Right lobe of liver (tissue), 6 donors: ENCODE measurements around the gene POLE4. TPM values are rescaled to one million over a fixed set of nuclear protein-coding genes. Genes with fewer than 3 reads are reported as not detected.

ENCODE experiments used
- ATAC-seq, 4 donors: fragments of 200-7000 bp; cut with Tn5 transposase; one replicate each; pipeline ENCODE4 v1.9.1; 2020; ENCODE audit warnings: mild to moderate bottlenecking in 4 of 4, moderate library complexity in 4 of 4
- DNase-seq, 3 donors: peaks; one replicate each; pipeline ENCODE4 v3.0.0-alpha.2; 2020
- H3K27ac ChIP-seq, 3 donors: fragments of 200-600 bp; one replicate each; pipeline ENCODE4 v1.8.0; 2022
- H3K27me3 ChIP-seq, 2 donors: fragments of 200-600 bp; one replicate each; pipeline ENCODE4 v1.8.0; 2022
- H3K36me3 ChIP-seq, 4 donors: fragments of 200-600 bp; sonication (generic) in 1 of 4; one replicate each; pipeline versions ENCODE4 v1.5.1 to v1.8.0; 2017 to 2022; ENCODE audit warnings: control low read depth in 1 of 4
- H3K4me1 ChIP-seq, 4 donors: fragments of 200-600 bp; sonication (generic) in 1 of 4; one replicate each; pipeline versions ENCODE4 v1.5.1 to v1.8.0; 2017 to 2022; ENCODE audit warnings: control low read depth in 1 of 4
- H3K4me3 ChIP-seq, 3 donors: fragments of 200-600 bp; one replicate each; pipeline ENCODE4 v1.8.0; 2022
- H3K9me3 ChIP-seq, 4 donors: fragments of 200-600 bp; sonication (generic) in 1 of 4; one replicate each; pipeline versions ENCODE4 v1.5.1 to v1.8.0; 2017 to 2022; ENCODE audit warnings: control low read depth in 1 of 4
- CTCF ChIP-seq, 4 donors: fragments of 200-600 bp in 3 of 4; fragments of 450-650 bp in 1 of 4; IDR thresholded peaks; one replicate each; pipeline versions ENCODE4 v1.5.1 to v1.8.0; 2016 to 2022; ENCODE audit warnings: antibody characterized with exemption in 4 of 4, mild to moderate bottlenecking in 2 of 4
- POLR2A ChIP-seq: fragments of 450-650 bp; IDR thresholded peaks from one replicate; pipeline ENCODE4 v1.6.1; 2017; ENCODE audit warnings: antibody characterized with exemption, mild to moderate bottlenecking
- WGBS: methylation state at CpG from one replicate; pipeline ENCODE4 v1.1.6; 2018; ENCODE audit warnings: low coverage, low lambda C conversion rate; ENCODE audit not compliant: insufficient coverage; ENCODE audit errors: missing lambda C conversion rate; 5-methylcytosine and 5-hydroxymethylcytosine counted together
- intact Hi-C, 2 donors: fragments of 100-400 bp; cut with DNase I; formaldehyde crosslinking; loops; one replicate each; pipeline versions ENCODE4 v1.11.2 to v1.14.1; 2022
- total RNA-seq, 6 experiments: library from RNA; depleted of rRNA in 2 of 6; stranded (reverse); fragments of >200 nt in 2 of 6; fragmentation: NEBNext Ultra II Directional in 3 of 6; extraction: Animal tissue kit (Norgen Biotek cat#: 25700) in 3 of 6; gene quantifications; one replicate each; pipeline versions ENCODE4 v1.1.0 to v1.2.4, GENCODE V29; 2016 to 2023
- donor health status: DM: no; HTN: yes; CAD: no.
- donor health status: DM: no; HTN: no; CAD: no.
- donor health status: DM: no; HTN: no; CAD: no.
- donor health status: DM: no; HTN: yes; CAD: no.
- donor health status: DM: no; HTN: yes; CAD: no.

POLE4 gene
- total RNA-seq, 6 experiments from 2014 or later: 9.8 to 31.4 (median 25.7) TPM

GRCh38 chr2:74985978-74986609 lies 27.7 kb downstream of the POLE4 start:
- Histone ChIP-seq H3K4me1 (no peaks in the 10 kb centered on the region), H3K27ac (no peak overlapping the region), H3K9me3 (no peaks in the 10 kb centered on the region), H3K4me3 (no peak overlapping the region), H3K27me3 (no peaks in the 10 kb centered on the region), H3K36me3 (no peaks in the 10 kb centered on the region)
- TF ChIP-seq POLR2A (no peak), CTCF (IDR thresholded peaks at IDR 0.05) (no peak)
- 72% methylated on average over 4 of the region's 7 CpGs for WGBS
- no peak for DNase-seq
- no peak for ATAC-seq
- intact Hi-C loops: no loop called here

- TF ChIP-seq POLR2A (no peak), CTCF (IDR thresholded peaks at IDR 0.05) (no peak)
- Histone ChIP-seq H3K4me3 (no peak overlapping the region), H3K4me1 (no peaks in the 10 kb centered on the region), H3K27ac (no peak overlapping the region), H3K36me3 (no peaks in the 10 kb centered on the region), H3K27me3 (no peaks in the 10 kb centered on the region), H3K9me3 (no peaks in the 10 kb centered on the region)
- no peak for DNase-seq
- intact Hi-C loops: no loop called here
- ATAC-seq: no peak
- 84% methylated on average over 4 of the region's 4 CpGs for WGBS
Observed at GRCh38 chr2:74991977-74992376, 33.5 kb downstream of the POLE4 start.

GRCh38 chr2:74999468-74999867 lies 41.0 kb downstream of the POLE4 start:
- peaks cover 0 to 7% (median 0%) of the 10 kb centered on the region in 4 donors for H3K4me1 ChIP-seq
- H3K27me3 ChIP-seq: no peaks in the 10 kb centered on the region
- 87% methylated on average over 5 of the region's 5 CpGs for WGBS
- intact Hi-C loops: no loop called here
- no peak overlapping the region for H3K27ac ChIP-seq
- no peaks in the 10 kb centered on the region for H3K36me3 ChIP-seq
- peaks cover 0 to 7% (median 0%) of the 10 kb centered on the region in 4 donors for H3K9me3 ChIP-seq
- no peak for ATAC-seq
- H3K4me3 ChIP-seq: no peak overlapping the region
- TF ChIP-seq CTCF (IDR thresholded peaks at IDR 0.05): no peak
- no peak for DNase-seq

GRCh38 chr2:75002007-75002406 lies 43.6 kb downstream of the POLE4 start:
- WGBS: 53% methylated on average over 3 of the region's 3 CpGs
- Histone ChIP-seq H3K27me3 (no peaks in the 10 kb centered on the region), H3K36me3 (no peaks in the 10 kb centered on the region), H3K27ac (no peak overlapping the region), H3K9me3 (peaks cover 0 to 7% (median 0%) of the 10 kb centered on the region in 4 donors), H3K4me3 (no peak overlapping the region), H3K4me1 (peaks cover 0 to 7% (median 0%) of the 10 kb centered on the region in 4 donors)
- ATAC-seq (no peak), DNase-seq (no peak)
- TF ChIP-seq POLR2A (no peak), CTCF (IDR thresholded peaks at IDR 0.05) (no peak)
- intact Hi-C loops: no loop called here
